ENCODE results near the gene N4BP2L1.

DNA sequence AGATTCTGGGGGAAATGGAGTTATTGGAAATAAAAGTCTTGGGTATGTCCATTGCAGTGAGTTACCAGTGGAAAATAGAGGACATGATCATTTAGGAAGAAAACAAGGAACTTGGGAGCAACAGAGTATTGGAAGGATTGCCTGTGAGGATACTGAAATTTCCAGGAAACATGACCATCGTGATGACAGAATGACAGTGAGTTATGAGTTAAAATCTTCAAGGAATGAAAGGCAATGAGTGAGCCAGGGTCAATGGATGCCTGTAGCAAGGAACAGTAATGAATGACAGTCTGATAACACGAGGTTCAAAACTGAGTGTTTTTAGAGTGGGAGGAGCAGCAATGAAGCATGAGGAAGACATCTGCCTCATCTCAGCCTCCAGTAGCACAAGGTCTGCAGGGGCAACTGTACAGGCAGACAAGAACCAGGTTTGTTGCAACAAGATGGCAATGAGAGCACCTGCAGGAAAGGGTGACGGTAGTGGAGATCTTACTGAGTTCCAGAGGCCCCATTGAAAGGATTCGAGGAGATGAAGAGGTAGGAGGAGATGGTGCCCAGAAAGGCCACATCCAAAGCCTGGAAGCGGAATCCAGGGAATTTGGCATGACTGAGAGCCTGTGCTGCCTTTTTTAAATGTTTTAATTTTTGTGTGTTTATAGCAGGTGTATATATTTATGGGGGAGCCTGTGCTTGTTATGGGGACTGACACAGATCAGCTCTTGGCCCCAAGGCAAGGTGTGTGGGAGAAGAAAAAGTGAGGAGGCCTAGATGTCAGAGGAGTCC lies 43.9 kb downstream of the N4BP2L1 start:
- TF ChIP-seq, protein P1, sequence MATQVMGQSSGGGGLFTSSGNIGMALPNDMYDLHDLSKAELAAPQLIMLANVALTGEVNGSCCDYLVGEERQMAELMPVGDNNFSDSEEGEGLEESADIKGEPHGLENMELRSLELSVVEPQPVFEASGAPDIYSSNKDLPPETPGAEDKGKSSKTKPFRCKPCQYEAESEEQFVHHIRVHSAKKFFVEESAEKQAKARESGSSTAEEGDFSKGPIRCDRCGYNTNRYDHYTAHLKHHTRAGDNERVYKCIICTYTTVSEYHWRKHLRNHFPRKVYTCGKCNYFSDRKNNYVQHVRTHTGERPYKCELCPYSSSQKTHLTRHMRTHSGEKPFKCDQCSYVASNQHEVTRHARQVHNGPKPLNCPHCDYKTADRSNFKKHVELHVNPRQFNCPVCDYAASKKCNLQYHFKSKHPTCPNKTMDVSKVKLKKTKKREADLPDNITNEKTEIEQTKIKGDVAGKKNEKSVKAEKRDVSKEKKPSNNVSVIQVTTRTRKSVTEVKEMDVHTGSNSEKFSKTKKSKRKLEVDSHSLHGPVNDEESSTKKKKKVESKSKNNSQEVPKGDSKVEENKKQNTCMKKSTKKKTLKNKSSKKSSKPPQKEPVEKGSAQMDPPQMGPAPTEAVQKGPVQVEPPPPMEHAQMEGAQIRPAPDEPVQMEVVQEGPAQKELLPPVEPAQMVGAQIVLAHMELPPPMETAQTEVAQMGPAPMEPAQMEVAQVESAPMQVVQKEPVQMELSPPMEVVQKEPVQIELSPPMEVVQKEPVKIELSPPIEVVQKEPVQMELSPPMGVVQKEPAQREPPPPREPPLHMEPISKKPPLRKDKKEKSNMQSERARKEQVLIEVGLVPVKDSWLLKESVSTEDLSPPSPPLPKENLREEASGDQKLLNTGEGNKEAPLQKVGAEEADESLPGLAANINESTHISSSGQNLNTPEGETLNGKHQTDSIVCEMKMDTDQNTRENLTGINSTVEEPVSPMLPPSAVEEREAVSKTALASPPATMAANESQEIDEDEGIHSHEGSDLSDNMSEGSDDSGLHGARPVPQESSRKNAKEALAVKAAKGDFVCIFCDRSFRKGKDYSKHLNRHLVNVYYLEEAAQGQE (IDR thresholded peaks at IDR 0.05; ENCODE audit: low read depth), result no peak
- TF ChIP-seq, protein P2, sequence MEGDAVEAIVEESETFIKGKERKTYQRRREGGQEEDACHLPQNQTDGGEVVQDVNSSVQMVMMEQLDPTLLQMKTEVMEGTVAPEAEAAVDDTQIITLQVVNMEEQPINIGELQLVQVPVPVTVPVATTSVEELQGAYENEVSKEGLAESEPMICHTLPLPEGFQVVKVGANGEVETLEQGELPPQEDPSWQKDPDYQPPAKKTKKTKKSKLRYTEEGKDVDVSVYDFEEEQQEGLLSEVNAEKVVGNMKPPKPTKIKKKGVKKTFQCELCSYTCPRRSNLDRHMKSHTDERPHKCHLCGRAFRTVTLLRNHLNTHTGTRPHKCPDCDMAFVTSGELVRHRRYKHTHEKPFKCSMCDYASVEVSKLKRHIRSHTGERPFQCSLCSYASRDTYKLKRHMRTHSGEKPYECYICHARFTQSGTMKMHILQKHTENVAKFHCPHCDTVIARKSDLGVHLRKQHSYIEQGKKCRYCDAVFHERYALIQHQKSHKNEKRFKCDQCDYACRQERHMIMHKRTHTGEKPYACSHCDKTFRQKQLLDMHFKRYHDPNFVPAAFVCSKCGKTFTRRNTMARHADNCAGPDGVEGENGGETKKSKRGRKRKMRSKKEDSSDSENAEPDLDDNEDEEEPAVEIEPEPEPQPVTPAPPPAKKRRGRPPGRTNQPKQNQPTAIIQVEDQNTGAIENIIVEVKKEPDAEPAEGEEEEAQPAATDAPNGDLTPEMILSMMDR (IDR thresholded peaks at IDR 0.05 in 2 of 3, conservative IDR thresholded peaks at IDR 0.05 in 1 of 3; ENCODE audit: borderline replicate concordance in 1 of 3, insufficient read depth in 1 of 3, low read depth in 2 of 3, low read length in 2 of 3), result no peak
- TF ChIP-seq ZNF274 (IDR thresholded peaks at IDR 0.05; ENCODE audit: low read depth, low read length) (no peak), YY1 (IDR thresholded peaks at IDR 0.05; ENCODE audit: extremely low read depth, insufficient replicate concordance, low read depth, low read length) (no peak), EZH2 (IDR thresholded peaks at IDR 0.05) (no peak), POLR2AphosphoS5 (IDR thresholded peaks at IDR 0.05; ENCODE audit: low read depth, low read length) (no peak), EGR1 (IDR thresholded peaks at IDR 0.05; ENCODE audit: low read depth) (no peak)
- TF ChIP-seq, protein P3, sequence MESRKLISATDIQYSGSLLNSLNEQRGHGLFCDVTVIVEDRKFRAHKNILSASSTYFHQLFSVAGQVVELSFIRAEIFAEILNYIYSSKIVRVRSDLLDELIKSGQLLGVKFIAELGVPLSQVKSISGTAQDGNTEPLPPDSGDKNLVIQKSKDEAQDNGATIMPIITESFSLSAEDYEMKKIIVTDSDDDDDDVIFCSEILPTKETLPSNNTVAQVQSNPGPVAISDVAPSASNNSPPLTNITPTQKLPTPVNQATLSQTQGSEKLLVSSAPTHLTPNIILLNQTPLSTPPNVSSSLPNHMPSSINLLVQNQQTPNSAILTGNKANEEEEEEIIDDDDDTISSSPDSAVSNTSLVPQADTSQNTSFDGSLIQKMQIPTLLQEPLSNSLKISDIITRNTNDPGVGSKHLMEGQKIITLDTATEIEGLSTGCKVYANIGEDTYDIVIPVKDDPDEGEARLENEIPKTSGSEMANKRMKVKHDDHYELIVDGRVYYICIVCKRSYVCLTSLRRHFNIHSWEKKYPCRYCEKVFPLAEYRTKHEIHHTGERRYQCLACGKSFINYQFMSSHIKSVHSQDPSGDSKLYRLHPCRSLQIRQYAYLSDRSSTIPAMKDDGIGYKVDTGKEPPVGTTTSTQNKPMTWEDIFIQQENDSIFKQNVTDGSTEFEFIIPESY (IDR thresholded peaks at IDR 0.05; ENCODE audit: extremely low read depth, insufficient replicate concordance, low read length), result no peak
- TF ChIP-seq, protein P4, sequence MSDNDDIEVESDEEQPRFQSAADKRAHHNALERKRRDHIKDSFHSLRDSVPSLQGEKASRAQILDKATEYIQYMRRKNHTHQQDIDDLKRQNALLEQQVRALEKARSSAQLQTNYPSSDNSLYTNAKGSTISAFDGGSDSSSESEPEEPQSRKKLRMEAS (IDR thresholded peaks at IDR 0.05), result no peak

All from HCT116 (cell line).